Tibial nerve (tissue), 4 donors: ENCODE results near the gene DCTD. TPM values are rescaled to one million over a fixed set of nuclear protein-coding genes. Genes with fewer than 3 reads are reported as not detected.

Experiments used
- DNase-seq, 2 donors: peaks; one replicate each; pipeline ENCODE4 v3.0.0-alpha.2; 2019; ENCODE audit warnings: low spot score in 2 of 2
- H3K27ac ChIP-seq, 4 donors: fragments of 200-600 bp; sonication (generic) in 3 of 4; one replicate each; pipeline ENCODE4 v1.5.1; 2017 to 2019; ENCODE audit warnings: mild to moderate bottlenecking in 1 of 4
- H3K27me3 ChIP-seq, 2 donors: fragments of 200-600 bp; sonication (generic) in 1 of 2; one replicate each; pipeline versions ENCODE4 v1.5.1 to v1.6.0; 2017 to 2019
- H3K36me3 ChIP-seq, 3 donors: fragments of 200-600 bp; sonication (generic); one replicate each; pipeline ENCODE4 v1.5.1; 2018 to 2019
- H3K4me1 ChIP-seq, 4 donors: fragments of 200-600 bp; sonication (generic) in 3 of 4; one replicate each; pipeline ENCODE4 v1.5.1; 2017 to 2019
- H3K4me3 ChIP-seq, 4 donors: fragments of 200-600 bp; sonication (generic) in 3 of 4; one replicate each; pipeline ENCODE4 v1.5.1; 2017 to 2019; ENCODE audit warnings: mild to moderate bottlenecking in 1 of 4, moderate library complexity in 1 of 4
- H3K9me3 ChIP-seq, 4 donors: fragments of 200-600 bp; sonication (generic) in 3 of 4; one replicate each; pipeline ENCODE4 v1.5.1; 2017 to 2019
- CTCF ChIP-seq, 5 experiments: fragments of 200-600 bp in 3 of 5; fragments of 450-650 bp in 2 of 5; sonication (generic) in 3 of 5; IDR thresholded peaks; one replicate each; pipeline ENCODE4 v1.5.1; 2016 to 2019; ENCODE audit warnings: antibody characterized with exemption in 5 of 5, mild to moderate bottlenecking in 3 of 5, moderate library complexity in 2 of 5
- EP300 ChIP-seq, 2 donors: sonication (generic); formaldehyde crosslinking; IDR thresholded peaks; one replicate each; pipeline ENCODE4 v1.6.1; 2017; ENCODE audit warnings: antibody characterized with exemption in 2 of 2, mild to moderate bottlenecking in 1 of 2
- POLR2A ChIP-seq, 2 donors: fragments of 450-650 bp; IDR thresholded peaks; one replicate each; pipeline ENCODE4 v1.6.1; 2017; ENCODE audit warnings: antibody characterized with exemption in 2 of 2, mild to moderate bottlenecking in 2 of 2, moderate library complexity in 2 of 2
- WGBS, 2 donors: methylation state at CpG; one replicate each; pipeline ENCODE4 v1.1.5; 2018; 5-methylcytosine and 5-hydroxymethylcytosine counted together
- total RNA-seq, 4 donors: library from RNA; depleted of rRNA; stranded (reverse); fragments of >200 nt; gene quantifications; one replicate each; pipeline ENCODE4 v1.1.0, GENCODE V29; 2016

Gene DCTD
- total RNA-seq, 4 donors from 2014 or later = 50.4 to 76.3 (median 55.8) TPM

GRCh38 chr4:182922501-182923284 is 5.5 kb upstream of the DCTD start:
- Histone ChIP-seq H3K27me3 (no peaks in the 10 kb centered on the region), H3K27ac (no peak overlapping the region), H3K4me1 (peaks cover 0 to 11% (median 5%) of the 10 kb centered on the region in 4 donors), H3K4me3 (peak overlapping the region in 2 of 4 donors; percentile 6 to 11), H3K36me3 (no peaks in the 10 kb centered on the region), H3K9me3 (no peaks in the 10 kb centered on the region)
- DNase-seq = no peak
- WGBS, 2 donors = 38 to 47% methylated on average over 13 of the region's 13 CpGs
- TF ChIP-seq CTCF (IDR thresholded peaks at IDR 0.05) (no peak), POLR2A (IDR thresholded peaks at IDR 0.05) (no peak), EP300 (IDR thresholded peaks at IDR 0.05) (no peak)

GRCh38 chr4:182921608-182922007 is 4.4 kb upstream of the DCTD start:
- TF ChIP-seq POLR2A (IDR thresholded peaks at IDR 0.05) (no peak), EP300 (IDR thresholded peaks at IDR 0.05) (no peak), CTCF (IDR thresholded peaks at IDR 0.05) (no peak)
- H3K4me3 ChIP-seq = no peak overlapping the region
- 95% methylated on average over 4 of the region's 4 CpGs for WGBS, 2 donors
- no peak overlapping the region for H3K27ac ChIP-seq
- no peaks in the 10 kb centered on the region for H3K36me3 ChIP-seq
- DNase-seq = no peak
- no peaks in the 10 kb centered on the region for H3K9me3 ChIP-seq
- peaks cover 0 to 11% (median 5%) of the 10 kb centered on the region in 4 donors for H3K4me1 ChIP-seq
- no peaks in the 10 kb centered on the region for H3K27me3 ChIP-seq

- DNase-seq = no peak
- Histone ChIP-seq H3K36me3 (no peaks in the 10 kb centered on the region), H3K4me1 (peaks cover 0 to 19% (median 13%) of the 10 kb centered on the region in 4 donors), H3K4me3 (no peak overlapping the region), H3K27me3 (no peaks in the 10 kb centered on the region), H3K9me3 (no peaks in the 10 kb centered on the region), H3K27ac (no peak overlapping the region)
- TF ChIP-seq CTCF (IDR thresholded peaks at IDR 0.05) (no peak), POLR2A (IDR thresholded peaks at IDR 0.05) (no peak), EP300 (IDR thresholded peaks at IDR 0.05) (no peak)
- 94 to 95% methylated on average over 4 of the region's 4 CpGs for WGBS, 2 donors
Measured at GRCh38 chr4:182920676-182921075, 3.5 kb upstream of the DCTD start.

- Histone ChIP-seq H3K4me3 (no peak overlapping the region), H3K9me3 (no peaks in the 10 kb centered on the region), H3K4me1 (peaks cover 0 to 19% (median 13%) of the 10 kb centered on the region in 4 donors), H3K36me3 (peaks cover 0 to 17% (median 0%) of the 10 kb centered on the region in 3 donors), H3K27me3 (no peaks in the 10 kb centered on the region), H3K27ac (peak overlapping the region in 1 of 4 donors; percentile 88)
- 90 to 94% methylated on average over 7 of the region's 7 CpGs for WGBS, 2 donors
- DNase-seq = no peak
- TF ChIP-seq EP300 (IDR thresholded peaks at IDR 0.05) (no peak), CTCF (IDR thresholded peaks at IDR 0.05) (no peak), POLR2A (IDR thresholded peaks at IDR 0.05) (no peak)
Measured at GRCh38 chr4:182918791-182919302, 1.7 kb upstream of the DCTD start.

GRCh38 chr4:182918044-182918607 is 940 bp upstream of the DCTD start:
- H3K27me3 ChIP-seq = no peaks in the 10 kb centered on the region
- H3K4me3 ChIP-seq = peak overlapping the region; percentile 60 to 81 (median 76)
- H3K27ac ChIP-seq = peak overlapping the region; percentile 82 to 93 (median 89)
- peaks cover 0 to 24% (median 0%) of the 10 kb centered on the region in 3 donors for H3K36me3 ChIP-seq
- H3K9me3 ChIP-seq = no peaks in the 10 kb centered on the region
- peaks cover 0 to 19% (median 13%) of the 10 kb centered on the region in 4 donors for H3K4me1 ChIP-seq
- DNase-seq = no peak
- WGBS, 2 donors = 17 to 18% methylated on average over 10 to 12 of the region's 12 CpGs
- TF ChIP-seq EP300 (IDR thresholded peaks at IDR 0.05) (no peak), POLR2A (IDR thresholded peaks at IDR 0.05) (no peak), CTCF (IDR thresholded peaks at IDR 0.05) (no peak)
